SK-N-SH treated with all-trans-retinoic acid at 6 μM for 48 hours (cell line): ENCODE results near the gene PIK3CD.

Experiments used
- ARNTL ChIP-seq: fragments of 450-650 bp; formaldehyde crosslinking; IDR thresholded peaks from 2 replicates; pipeline ENCODE4 v1.5.0; 2020; ENCODE audit warnings: low read depth, mild to moderate bottlenecking, moderate library complexity, borderline replicate concordance
- POU6F1 ChIP-seq: fragments of 250-450 bp; sonication (Bioruptor Pico); IDR thresholded peaks from 2 replicates; pipeline ENCODE4 v1.8.0; 2021; ENCODE audit warnings: low read depth, mild to moderate bottlenecking, moderate library complexity, borderline replicate concordance
- PPARA ChIP-seq: fragments of 250-450 bp; sonication (Bioruptor Pico); IDR thresholded peaks from 2 replicates; pipeline ENCODE4 v1.5.0; 2020; ENCODE audit warnings: mild to moderate bottlenecking, borderline replicate concordance
- RARB ChIP-seq: fragments of 250-450 bp; sonication (Bioruptor Pico); IDR thresholded peaks from 2 replicates; pipeline ENCODE4 v1.8.0; 2021; ENCODE audit warnings: mild to moderate bottlenecking, moderate library complexity
- TOX ChIP-seq: fragments of 250-450 bp; sonication (Bioruptor Pico); IDR thresholded peaks from 2 replicates; pipeline ENCODE4 v1.8.0; 2021; ENCODE audit warnings: mild to moderate bottlenecking, moderate library complexity, borderline replicate concordance
- ZC3H10 ChIP-seq: fragments of 250-450 bp; sonication (Bioruptor Pico); IDR thresholded peaks from 2 replicates; pipeline ENCODE4 v1.5.1; 2021; ENCODE audit warnings: mild to moderate bottlenecking, moderate library complexity
- ZFP3 ChIP-seq: fragments of 250-450 bp; sonication (Bioruptor Pico); IDR thresholded peaks from 2 replicates; pipeline ENCODE4 v1.5.0; 2020; ENCODE audit warnings: mild to moderate bottlenecking, moderate library complexity
- ZFP30 ChIP-seq: fragments of 450-650 bp; formaldehyde crosslinking; IDR thresholded peaks from 2 replicates; pipeline ENCODE4 v1.5.0; 2022; ENCODE audit warnings: mild to moderate bottlenecking, moderate library complexity
- TF ChIP-seq, protein P1 (sequence below): fragments of 250-450 bp; sonication (Bioruptor Pico); IDR thresholded peaks from 2 replicates; pipeline ENCODE4 v1.5.1; 2020; ENCODE audit warnings: low read depth, mild to moderate bottlenecking, moderate library complexity
- TF ChIP-seq, protein P2 (sequence below): fragments of 250-450 bp; sonication (Bioruptor Pico); IDR thresholded peaks from 2 replicates; pipeline ENCODE4 v1.8.0; 2020; ENCODE audit warnings: mild to moderate bottlenecking, moderate library complexity, borderline replicate concordance

GRCh38 chr1:9690440-9691107 is 39.0 kb downstream of the PIK3CD start:
- TF ChIP-seq, protein P1, sequence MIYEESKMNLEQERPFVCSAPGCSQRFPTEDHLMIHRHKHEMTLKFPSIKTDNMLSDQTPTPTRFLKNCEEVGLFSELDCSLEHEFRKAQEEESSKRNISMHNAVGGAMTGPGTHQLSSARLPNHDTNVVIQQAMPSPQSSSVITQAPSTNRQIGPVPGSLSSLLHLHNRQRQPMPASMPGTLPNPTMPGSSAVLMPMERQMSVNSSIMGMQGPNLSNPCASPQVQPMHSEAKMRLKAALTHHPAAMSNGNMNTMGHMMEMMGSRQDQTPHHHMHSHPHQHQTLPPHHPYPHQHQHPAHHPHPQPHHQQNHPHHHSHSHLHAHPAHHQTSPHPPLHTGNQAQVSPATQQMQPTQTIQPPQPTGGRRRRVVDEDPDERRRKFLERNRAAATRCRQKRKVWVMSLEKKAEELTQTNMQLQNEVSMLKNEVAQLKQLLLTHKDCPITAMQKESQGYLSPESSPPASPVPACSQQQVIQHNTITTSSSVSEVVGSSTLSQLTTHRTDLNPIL (CRISPR knock-in tag), result no peak
- TF ChIP-seq ZFP30 (CRISPR knock-in tag), result no peak
- no peak for TF ChIP-seq ZFP3
- TF ChIP-seq PPARA (CRISPR knock-in tag), result no peak
- TF ChIP-seq RARB (CRISPR knock-in tag), result no peak
- TF ChIP-seq, protein P2, sequence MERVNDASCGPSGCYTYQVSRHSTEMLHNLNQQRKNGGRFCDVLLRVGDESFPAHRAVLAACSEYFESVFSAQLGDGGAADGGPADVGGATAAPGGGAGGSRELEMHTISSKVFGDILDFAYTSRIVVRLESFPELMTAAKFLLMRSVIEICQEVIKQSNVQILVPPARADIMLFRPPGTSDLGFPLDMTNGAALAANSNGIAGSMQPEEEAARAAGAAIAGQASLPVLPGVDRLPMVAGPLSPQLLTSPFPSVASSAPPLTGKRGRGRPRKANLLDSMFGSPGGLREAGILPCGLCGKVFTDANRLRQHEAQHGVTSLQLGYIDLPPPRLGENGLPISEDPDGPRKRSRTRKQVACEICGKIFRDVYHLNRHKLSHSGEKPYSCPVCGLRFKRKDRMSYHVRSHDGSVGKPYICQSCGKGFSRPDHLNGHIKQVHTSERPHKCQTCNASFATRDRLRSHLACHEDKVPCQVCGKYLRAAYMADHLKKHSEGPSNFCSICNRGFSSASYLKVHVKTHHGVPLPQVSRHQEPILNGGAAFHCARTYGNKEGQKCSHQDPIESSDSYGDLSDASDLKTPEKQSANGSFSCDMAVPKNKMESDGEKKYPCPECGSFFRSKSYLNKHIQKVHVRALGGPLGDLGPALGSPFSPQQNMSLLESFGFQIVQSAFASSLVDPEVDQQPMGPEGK, result no peak
- TF ChIP-seq ZC3H10, result no peak
- no peak for TF ChIP-seq TOX (CRISPR knock-in tag)
- TF ChIP-seq ARNTL, result no peak
- no peak for TF ChIP-seq POU6F1 (CRISPR knock-in tag)
